ENCODE results near the gene ETV5.

The ETV5 gene

GRCh38 chr3:186002884-186003472 lies 105.9 kb downstream of the ETV5 start:
- Histone ChIP-seq H3K27ac (ENCODE audit: insufficient read depth in 1 of 2, low read depth in 1 of 2, low read length in 2 of 2, poor library complexity in 1 of 2, severe bottlenecking in 2 of 2) (no peak overlapping the region), H3K36me3 (ENCODE audit: control insufficient read depth in 4 of 4, insufficient read depth in 4 of 4, low read length in 3 of 4) (no peaks in the 10 kb centered on the region), H3K4me1 (ENCODE audit: control extremely low read depth in 1 of 4, control insufficient read depth in 4 of 4, insufficient read depth in 4 of 4, low read length in 3 of 4) (no peaks in the 10 kb centered on the region), H3K4me3 (ENCODE audit: control insufficient read depth in 1 of 7, extremely low read depth in 1 of 7, insufficient read depth in 4 of 7, low read depth in 2 of 7, low read length in 6 of 7) (no peak overlapping the region), H3K9me3 (ENCODE audit: control extremely low read depth in 1 of 5, control insufficient read depth in 4 of 5, insufficient read depth in 2 of 5, low read depth in 1 of 5, low read length in 4 of 5) (no peaks in the 10 kb centered on the region), H3K27me3 (replicated peaks in 2 of 5; ENCODE audit: control insufficient read depth in 4 of 5, insufficient read depth in 5 of 5, low read length in 4 of 5) (no peaks in the 10 kb centered on the region)
- POLR2A ChIA-PET = no interaction called here
- CTCF ChIA-PET = interaction anchor here (0.6 to 1.3 kb wide), 5 partner anchors 15 to 537 kb away, joined by 3 to 4 read pairs (median 3); no protein-coding TSS in a partner anchor
- peak; percentile 50 to 55 (median 50) for DNase-seq
- 60% methylated on average over 3 of the region's 3 CpGs for WGBS (ENCODE audit: insufficient coverage)

GRCh38 chr3:186001842-186002241 lies 107.0 kb downstream of the ETV5 start:
- Histone ChIP-seq H3K27ac (ENCODE audit: insufficient read depth in 1 of 2, low read depth in 1 of 2, low read length in 2 of 2, poor library complexity in 1 of 2, severe bottlenecking in 2 of 2) (no peak overlapping the region), H3K4me1 (ENCODE audit: control extremely low read depth in 1 of 4, control insufficient read depth in 4 of 4, insufficient read depth in 4 of 4, low read length in 3 of 4) (no peaks in the 10 kb centered on the region), H3K27me3 (replicated peaks in 2 of 5; ENCODE audit: control insufficient read depth in 4 of 5, insufficient read depth in 5 of 5, low read length in 4 of 5) (no peaks in the 10 kb centered on the region), H3K9me3 (ENCODE audit: control extremely low read depth in 1 of 5, control insufficient read depth in 4 of 5, insufficient read depth in 2 of 5, low read depth in 1 of 5, low read length in 4 of 5) (no peaks in the 10 kb centered on the region), H3K4me3 (ENCODE audit: control insufficient read depth in 1 of 7, extremely low read depth in 1 of 7, insufficient read depth in 4 of 7, low read depth in 2 of 7, low read length in 6 of 7) (no peak overlapping the region), H3K36me3 (ENCODE audit: control insufficient read depth in 4 of 4, insufficient read depth in 4 of 4, low read length in 3 of 4) (no peaks in the 10 kb centered on the region)
- peak in 2 of 3 donors; percentile 56 to 68 for DNase-seq
- ChIA-PET POLR2A (no interaction called here), CTCF (no interaction called here)
- no CpG with 5 or more reads among the region's 2 CpGs for WGBS (ENCODE audit: insufficient coverage)

- Histone ChIP-seq H3K27ac (ENCODE audit: insufficient read depth in 1 of 2, low read depth in 1 of 2, low read length in 2 of 2, poor library complexity in 1 of 2, severe bottlenecking in 2 of 2) (no peak overlapping the region), H3K4me3 (ENCODE audit: control insufficient read depth in 1 of 7, extremely low read depth in 1 of 7, insufficient read depth in 4 of 7, low read depth in 2 of 7, low read length in 6 of 7) (no peak overlapping the region), H3K9me3 (ENCODE audit: control extremely low read depth in 1 of 5, control insufficient read depth in 4 of 5, insufficient read depth in 2 of 5, low read depth in 1 of 5, low read length in 4 of 5) (no peaks in the 10 kb centered on the region), H3K27me3 (replicated peaks in 2 of 5; ENCODE audit: control insufficient read depth in 4 of 5, insufficient read depth in 5 of 5, low read length in 4 of 5) (no peaks in the 10 kb centered on the region), H3K4me1 (ENCODE audit: control extremely low read depth in 1 of 4, control insufficient read depth in 4 of 4, insufficient read depth in 4 of 4, low read length in 3 of 4) (no peaks in the 10 kb centered on the region), H3K36me3 (ENCODE audit: control insufficient read depth in 4 of 4, insufficient read depth in 4 of 4, low read length in 3 of 4) (no peaks in the 10 kb centered on the region)
- 97% methylated on average over 11 of the region's 14 CpGs for WGBS (ENCODE audit: insufficient coverage)
- ChIA-PET CTCF (interaction anchor here (1.0 kb wide), 1 partner anchor 12 kb away, joined by 6 read pairs; no protein-coding TSS in a partner anchor), POLR2A (no interaction called here)
- DNase-seq = no peak
These were observed 109.7 kb downstream of the ETV5 start for GRCh38 chr3:185999221-185999620.

- Histone ChIP-seq H3K4me1 (ENCODE audit: control extremely low read depth in 1 of 4, control insufficient read depth in 4 of 4, insufficient read depth in 4 of 4, low read length in 3 of 4) (no peaks in the 10 kb centered on the region), H3K4me3 (ENCODE audit: control insufficient read depth in 1 of 7, extremely low read depth in 1 of 7, insufficient read depth in 4 of 7, low read depth in 2 of 7, low read length in 6 of 7) (no peak overlapping the region), H3K27ac (ENCODE audit: insufficient read depth in 1 of 2, low read depth in 1 of 2, low read length in 2 of 2, poor library complexity in 1 of 2, severe bottlenecking in 2 of 2) (no peak overlapping the region), H3K27me3 (replicated peaks in 2 of 5; ENCODE audit: control insufficient read depth in 4 of 5, insufficient read depth in 5 of 5, low read length in 4 of 5) (no peaks in the 10 kb centered on the region), H3K36me3 (ENCODE audit: control insufficient read depth in 4 of 4, insufficient read depth in 4 of 4, low read length in 3 of 4) (no peaks in the 10 kb centered on the region), H3K9me3 (ENCODE audit: control extremely low read depth in 1 of 5, control insufficient read depth in 4 of 5, insufficient read depth in 2 of 5, low read depth in 1 of 5, low read length in 4 of 5) (no peaks in the 10 kb centered on the region)
- no CpG with 5 or more reads among the region's 2 CpGs for WGBS (ENCODE audit: insufficient coverage)
- DNase-seq = peak in 2 of 3 donors; percentile 34 to 44
- CTCF ChIA-PET = interaction anchor here (0.6 kb wide), 1 partner anchor 542 kb away, joined by 3 read pairs; no protein-coding TSS in a partner anchor
- POLR2A ChIA-PET = no interaction called here
These were observed 110.8 kb downstream of the ETV5 start for GRCh38 chr3:185998136-185998535.

GRCh38 chr3:185997130-185997529 lies 111.8 kb downstream of the ETV5 start:
- Histone ChIP-seq H3K27me3 (replicated peaks in 2 of 5; ENCODE audit: control insufficient read depth in 4 of 5, insufficient read depth in 5 of 5, low read length in 4 of 5) (peaks cover 0 to 3% (median 0%) of the 10 kb centered on the region in 5 experiments), H3K4me3 (ENCODE audit: control insufficient read depth in 1 of 7, extremely low read depth in 1 of 7, insufficient read depth in 4 of 7, low read depth in 2 of 7, low read length in 6 of 7) (no peak overlapping the region), H3K9me3 (ENCODE audit: control extremely low read depth in 1 of 5, control insufficient read depth in 4 of 5, insufficient read depth in 2 of 5, low read depth in 1 of 5, low read length in 4 of 5) (no peaks in the 10 kb centered on the region), H3K36me3 (ENCODE audit: control insufficient read depth in 4 of 4, insufficient read depth in 4 of 4, low read length in 3 of 4) (no peaks in the 10 kb centered on the region), H3K4me1 (ENCODE audit: control extremely low read depth in 1 of 4, control insufficient read depth in 4 of 4, insufficient read depth in 4 of 4, low read length in 3 of 4) (no peaks in the 10 kb centered on the region), H3K27ac (ENCODE audit: insufficient read depth in 1 of 2, low read depth in 1 of 2, low read length in 2 of 2, poor library complexity in 1 of 2, severe bottlenecking in 2 of 2) (no peak overlapping the region)
- POLR2A ChIA-PET = no interaction called here
- WGBS (ENCODE audit: insufficient coverage) = 100% methylated on average over 1 of the region's 3 CpGs
- no peak for DNase-seq
- CTCF ChIA-PET = interaction anchor here (1.3 to 3.0 kb wide), 4 partner anchors 9 to 336 kb away, joined by 3 to 12 read pairs (median 4); no protein-coding TSS in a partner anchor
